Ishikawa (cell line): Measurements from ENCODE around the gene FAP.

Source experiments
- CEBPB ChIP-seq: IDR thresholded peaks from 2 replicates; pipeline ENCODE4 v1.6.1; 2012
- CREB1 ChIP-seq: IDR thresholded peaks from 2 replicates; pipeline ENCODE4 v1.6.1; 2012; ENCODE audit warnings: low read depth
- EGR1 ChIP-seq: IDR thresholded peaks from 2 replicates; pipeline ENCODE4 v1.6.1; 2012
- EP300 ChIP-seq: IDR thresholded peaks from 2 replicates; pipeline ENCODE4 v1.6.1; 2012; ENCODE audit warnings: borderline replicate concordance
- FOXM1 ChIP-seq: IDR thresholded peaks from 2 replicates; pipeline ENCODE4 v1.6.1; 2012; ENCODE audit warnings: low read depth, borderline replicate concordance
- MAX ChIP-seq: IDR thresholded peaks from 2 replicates; pipeline ENCODE4 v1.6.1; 2012
- NFIC ChIP-seq: IDR thresholded peaks from 2 replicates; pipeline ENCODE4 v1.6.1; 2012
- RAD21 ChIP-seq: IDR thresholded peaks from 2 replicates; pipeline ENCODE4 v1.6.1; 2012; ENCODE audit warnings: low read depth
- REST ChIP-seq: IDR thresholded peaks from 2 replicates; pipeline ENCODE4 v1.6.1; 2012; ENCODE audit warnings: low read depth, mild to moderate bottlenecking
- TAF1 ChIP-seq: IDR thresholded peaks from 2 replicates; pipeline ENCODE4 v1.6.1; 2012; ENCODE audit warnings: low read depth, mild to moderate bottlenecking
- TCF12 ChIP-seq: IDR thresholded peaks from 2 replicates; pipeline ENCODE4 v1.6.1; 2012; ENCODE audit warnings: low read depth
- TEAD4 ChIP-seq: IDR thresholded peaks from 2 replicates; pipeline ENCODE4 v1.6.1; 2012
- USF1 ChIP-seq: IDR thresholded peaks from 2 replicates; pipeline ENCODE4 v1.6.1; 2012
- YY1 ChIP-seq: IDR thresholded peaks from 2 replicates; pipeline ENCODE4 v1.6.1; 2012; ENCODE audit warnings: low read depth
- ZBTB7A ChIP-seq: IDR thresholded peaks from 2 replicates; pipeline ENCODE4 v1.6.1; 2012; ENCODE audit warnings: low read depth

Gene FAP

GRCh38 chr2:162256591-162256991, 13.3 kb upstream of the FAP start:
- TF ChIP-seq ZBTB7A (no peak), EP300 (no peak), USF1 (no peak), CEBPB (no peak), TCF12 (no peak)

GRCh38 chr2:162254236-162254871, 11.1 kb upstream of the FAP start:
- TF ChIP-seq NFIC (no peak), REST (no peak), TAF1 (no peak), CEBPB (no peak), CREB1 (no peak), YY1 (no peak), ZBTB7A (no peak)

GRCh38 chr2:162253435-162253834, 10.2 kb upstream of the FAP start:
- no peak for TF ChIP-seq TEAD4
- no peak for TF ChIP-seq YY1
- TF ChIP-seq TAF1: no peak
- no peak for TF ChIP-seq CEBPB
- TF ChIP-seq ZBTB7A: no peak
- no peak for TF ChIP-seq EGR1
- no peak for TF ChIP-seq CREB1
- TF ChIP-seq RAD21: no peak
- TF ChIP-seq NFIC: no peak

- TF ChIP-seq NFIC: no peak
- no peak for TF ChIP-seq EGR1
- no peak for TF ChIP-seq RAD21
- TF ChIP-seq ZBTB7A: no peak
- TF ChIP-seq FOXM1: no peak
- TF ChIP-seq CREB1: no peak
- TF ChIP-seq TCF12: no peak
- TF ChIP-seq USF1: no peak
- no peak for TF ChIP-seq MAX
- TF ChIP-seq EP300: no peak
- TF ChIP-seq TEAD4: no peak
- no peak for TF ChIP-seq CEBPB
- TF ChIP-seq REST: no peak
- no peak for TF ChIP-seq YY1
- no peak for TF ChIP-seq TAF1
These were observed 8.9 kb upstream of the FAP start for GRCh38 chr2:162252153-162252552.

GRCh38 chr2:162245781-162246180, 2.5 kb upstream of the FAP start:
- no peak for TF ChIP-seq TCF12
- no peak for TF ChIP-seq MAX
- no peak for TF ChIP-seq CEBPB
- no peak for TF ChIP-seq NFIC
- no peak for TF ChIP-seq FOXM1
- TF ChIP-seq EGR1: no peak
- no peak for TF ChIP-seq EP300
- no peak for TF ChIP-seq REST
- no peak for TF ChIP-seq YY1
- TF ChIP-seq CREB1: no peak
- TF ChIP-seq TEAD4: no peak
- TF ChIP-seq USF1: no peak
- TF ChIP-seq TAF1: no peak
- TF ChIP-seq ZBTB7A: no peak
- no peak for TF ChIP-seq RAD21
